ENCODE results near the gene DMXL1.

The DMXL1 gene, protein sequence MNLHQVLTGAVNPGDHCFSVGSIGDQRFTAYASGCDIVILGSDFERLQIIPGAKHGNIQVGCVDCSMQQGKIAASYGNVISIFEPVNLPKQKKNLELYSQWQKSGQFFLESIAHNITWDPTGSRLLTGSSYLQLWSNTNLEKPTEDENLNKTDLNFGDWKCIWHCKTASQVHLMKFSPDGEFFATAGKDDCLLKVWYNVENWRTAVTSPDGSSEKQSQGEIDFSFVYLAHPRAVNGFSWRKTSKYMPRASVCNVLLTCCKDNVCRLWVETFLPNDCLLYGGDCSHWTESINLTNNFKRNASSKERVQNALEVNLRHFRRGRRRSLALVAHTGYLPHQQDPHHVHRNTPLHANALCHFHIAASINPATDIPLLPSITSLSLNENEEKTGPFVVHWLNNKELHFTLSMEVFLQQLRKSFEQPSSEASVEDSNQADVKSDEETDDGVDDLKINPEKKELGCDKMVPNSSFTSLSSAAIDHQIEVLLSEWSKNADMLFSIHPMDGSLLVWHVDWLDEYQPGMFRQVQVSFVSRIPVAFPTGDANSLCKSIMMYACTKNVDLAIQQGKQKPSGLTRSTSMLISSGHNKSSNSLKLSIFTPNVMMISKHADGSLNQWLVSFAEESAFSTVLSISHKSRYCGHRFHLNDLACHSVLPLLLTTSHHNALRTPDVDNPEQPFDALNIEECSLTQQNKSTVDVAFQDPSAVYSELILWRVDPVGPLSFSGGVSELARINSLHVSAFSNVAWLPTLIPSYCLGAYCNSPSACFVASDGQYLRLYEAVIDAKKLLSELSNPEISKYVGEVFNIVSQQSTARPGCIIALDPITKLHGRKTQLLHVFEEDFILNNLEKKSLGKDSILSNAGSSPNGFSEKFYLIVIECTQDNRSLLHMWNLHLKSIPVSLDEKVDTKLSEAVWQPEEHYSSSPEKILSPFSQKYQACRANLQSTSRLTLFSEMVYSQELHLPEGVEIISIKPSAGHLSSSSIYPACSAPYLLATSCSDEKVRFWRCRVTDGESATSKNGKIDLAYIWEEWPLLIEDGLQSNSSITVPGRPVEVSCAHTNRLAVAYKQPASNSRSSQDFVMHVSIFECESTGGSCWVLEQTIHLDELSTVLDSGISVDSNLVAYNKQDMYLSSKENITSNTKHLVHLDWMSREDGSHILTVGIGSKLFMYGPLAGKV (N-terminal part only)

DNA sequence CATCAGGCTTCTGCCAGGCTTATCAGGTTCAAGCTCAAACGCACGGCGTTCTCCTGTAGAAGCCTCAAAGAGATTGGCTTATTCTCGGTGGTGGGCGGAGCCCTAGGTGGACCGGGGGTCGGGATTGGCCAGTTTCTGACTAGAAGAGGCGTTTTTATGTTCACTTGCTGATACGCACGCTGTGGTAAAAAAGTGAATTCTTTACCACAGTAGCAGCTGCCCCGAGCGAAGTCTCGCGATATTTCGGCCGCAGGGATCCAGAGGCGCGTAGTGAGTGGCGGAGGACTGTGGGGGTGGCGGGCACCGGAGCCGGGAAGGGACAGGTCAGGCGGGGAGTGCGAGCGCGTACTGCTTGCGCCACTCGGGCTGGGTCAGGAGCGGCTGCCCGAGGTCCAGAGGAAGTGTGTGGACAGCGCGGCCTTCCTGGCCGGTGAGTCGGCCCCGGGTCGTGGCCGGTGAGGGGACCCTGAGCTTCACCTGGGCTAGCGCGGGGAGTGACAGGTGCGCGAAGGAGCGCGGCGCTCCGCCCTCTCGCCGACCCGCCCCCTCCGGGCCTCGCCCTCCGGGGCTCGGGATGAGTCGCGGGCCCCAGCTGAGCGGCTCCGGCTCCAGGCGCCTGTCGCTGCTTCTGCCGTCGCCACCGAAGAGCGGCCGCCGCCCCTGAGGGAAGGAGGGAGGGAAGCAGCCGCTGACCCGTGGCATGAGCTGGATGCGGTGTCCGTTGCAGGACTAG is at the start of gene DMXL1:
Gene DMXL1 (plus strand): TSS at position 260 of the 733 bp plus-strand sequence. CDS start 483 bp downstream, outside the sequence.
- peak; percentile 80 to 99 (median 96) for DNase-seq

DNA sequence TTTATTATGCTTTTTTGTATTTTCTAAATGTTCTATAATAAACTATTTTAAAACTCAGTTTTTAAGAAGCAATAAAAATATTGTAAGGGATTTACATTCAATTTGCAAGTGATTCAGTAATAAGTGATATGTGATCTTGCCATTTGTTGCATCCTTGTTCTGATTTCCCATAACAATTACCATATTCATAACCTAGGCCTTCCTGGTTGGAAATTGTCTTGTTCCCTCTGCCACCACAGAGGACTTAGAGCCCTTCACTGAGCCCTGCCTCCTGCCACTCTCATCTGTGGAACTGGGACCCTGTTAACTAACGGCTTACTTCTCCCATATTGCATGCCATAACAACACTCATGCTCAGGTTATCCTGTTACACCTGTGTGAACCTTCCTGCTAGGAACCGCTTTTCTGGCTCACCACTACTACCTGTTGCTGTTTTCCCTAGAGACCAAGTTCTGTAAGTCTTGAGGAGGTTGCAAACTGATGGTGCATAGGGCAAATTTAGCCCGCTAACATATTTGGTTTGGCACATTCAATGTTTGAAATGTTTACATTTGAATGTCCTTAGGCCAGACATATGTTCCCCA is 49.6 kb upstream of the DMXL1 start:
- DNase-seq: no peak

DNA sequence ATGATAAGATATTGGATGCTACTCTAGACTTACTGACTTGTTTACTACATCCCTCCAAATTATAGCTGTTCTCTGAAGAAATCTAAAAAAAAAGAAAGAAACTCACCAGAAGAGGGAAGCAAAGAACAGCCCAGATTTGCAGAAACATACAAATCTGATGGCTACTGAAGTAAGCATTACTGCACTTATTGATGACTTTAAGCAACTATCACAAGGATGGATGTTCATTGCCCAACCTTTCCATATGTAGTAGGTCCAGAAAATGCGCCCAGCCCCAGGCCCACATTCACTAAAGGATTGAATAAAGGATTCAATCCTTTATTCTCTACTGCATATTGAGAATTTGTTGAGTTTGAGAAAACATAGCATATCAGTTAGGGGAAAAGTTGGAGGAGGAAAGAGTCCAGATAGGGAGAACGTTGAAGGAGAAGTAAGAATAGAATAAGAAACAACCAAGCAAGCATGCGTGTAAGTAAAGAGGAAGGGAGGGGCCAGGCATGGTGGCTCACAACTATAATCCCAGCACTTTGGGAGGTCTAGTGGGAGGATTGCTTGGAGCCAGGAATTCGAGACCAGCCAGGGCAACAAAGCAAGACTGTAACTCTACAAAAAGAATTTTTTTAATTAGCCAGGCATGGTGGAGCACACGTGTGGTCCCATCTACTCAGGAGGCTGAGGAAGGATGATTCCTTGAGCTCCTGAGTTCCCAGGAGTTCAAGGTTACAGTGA is 48.7 kb upstream of the DMXL1 start:
- DNase-seq: peak in 1 of 14 donors; percentile 9

DNA sequence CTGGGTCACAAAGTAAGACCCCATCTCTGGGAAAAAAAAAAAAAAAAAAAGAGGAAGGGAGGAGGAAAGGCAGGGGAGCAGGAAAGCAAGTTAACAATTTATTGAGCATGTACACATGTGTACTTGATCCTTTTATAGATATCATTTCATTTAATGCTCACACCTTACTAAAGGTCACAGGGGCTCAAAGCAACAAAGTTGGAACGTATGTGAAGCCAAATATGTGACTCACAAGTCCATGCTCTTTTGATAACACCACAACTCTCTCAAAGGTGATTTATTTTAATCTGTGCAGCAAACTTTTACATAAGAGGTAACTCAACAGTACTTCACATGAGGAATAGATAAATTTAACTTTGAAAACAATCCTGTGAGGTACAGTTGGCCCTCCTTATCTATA is 48.1 kb upstream of the DMXL1 start:
- no peak for DNase-seq

DNA sequence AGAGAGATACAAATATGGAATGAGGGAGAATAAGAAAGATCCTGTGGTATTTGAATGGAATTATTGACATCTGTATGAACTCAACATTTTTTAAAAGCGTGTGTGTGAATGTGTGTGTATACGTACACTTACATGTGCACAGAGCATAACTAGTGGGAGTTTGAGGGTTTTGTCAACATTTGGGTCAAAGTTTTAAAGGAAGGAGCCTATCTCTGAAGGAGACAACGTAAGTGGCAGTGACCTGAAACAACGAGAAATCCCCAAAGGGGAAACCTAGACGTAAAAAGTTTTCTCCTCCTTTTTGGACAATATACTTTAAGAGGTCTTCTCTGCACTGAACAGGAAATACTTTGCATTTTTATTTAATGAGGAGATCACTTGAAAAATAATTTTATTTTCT is 42.3 kb upstream of the DMXL1 start:
- no peak for DNase-seq

DNA sequence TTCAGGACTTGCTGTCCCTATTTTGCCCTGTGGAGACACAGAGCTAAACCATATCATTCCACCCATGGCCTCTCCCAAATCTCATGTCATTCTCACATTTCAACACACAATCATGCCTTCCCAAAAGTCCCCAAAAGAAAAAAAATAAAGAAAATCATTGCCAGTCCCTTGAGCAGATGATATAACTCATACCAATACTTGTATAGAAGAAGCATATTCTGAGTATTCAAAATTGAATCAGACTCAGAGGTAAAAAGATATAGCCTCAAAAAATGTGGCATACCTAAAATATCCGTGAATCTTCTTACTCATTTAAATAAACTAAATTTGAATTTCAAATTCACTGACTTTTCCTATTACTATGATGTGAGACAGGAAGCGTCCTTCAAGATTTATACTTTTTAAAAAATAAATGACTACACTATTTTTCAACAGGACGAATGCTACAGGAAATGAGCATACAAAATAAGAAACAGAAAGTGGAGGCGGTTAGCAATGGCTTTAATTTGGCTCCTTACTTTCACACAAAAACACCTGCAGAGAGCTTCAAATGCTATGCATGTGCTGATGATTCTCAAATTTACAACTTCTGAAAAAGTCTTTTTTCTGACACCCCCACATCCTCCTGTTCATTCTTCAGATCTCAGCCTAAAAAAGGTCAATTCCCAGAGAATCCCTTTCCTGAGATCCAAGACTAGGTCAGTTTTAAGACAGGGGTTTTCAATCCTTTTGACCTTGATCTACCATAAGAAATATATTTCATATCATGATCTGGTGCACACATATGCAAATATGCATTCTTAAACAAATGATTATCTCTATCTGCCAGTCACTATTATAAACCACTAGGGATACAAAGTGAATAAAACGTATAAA is 39.6 kb upstream of the DMXL1 start:
- DNase-seq: no peak

DNA sequence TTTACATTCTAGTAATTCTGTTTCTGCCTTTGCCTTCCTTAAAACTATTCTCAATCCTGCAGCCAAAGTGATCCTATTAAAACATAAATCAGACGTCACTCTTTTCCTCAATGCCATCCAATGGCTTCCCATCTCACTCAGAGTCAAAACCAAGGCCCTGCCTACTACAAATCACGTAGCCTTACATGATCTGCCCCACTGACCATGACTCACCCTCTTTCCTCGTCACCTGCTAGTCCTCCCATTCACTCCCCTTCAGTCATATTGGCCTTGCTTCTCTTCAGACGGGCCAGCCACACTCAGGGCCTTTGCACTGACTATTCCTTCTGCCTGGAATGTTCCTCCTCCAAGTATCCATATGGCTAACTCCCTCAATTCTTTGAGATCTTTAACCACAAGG is 39.0 kb upstream of the DMXL1 start:
- DNase-seq: no peak

DNA sequence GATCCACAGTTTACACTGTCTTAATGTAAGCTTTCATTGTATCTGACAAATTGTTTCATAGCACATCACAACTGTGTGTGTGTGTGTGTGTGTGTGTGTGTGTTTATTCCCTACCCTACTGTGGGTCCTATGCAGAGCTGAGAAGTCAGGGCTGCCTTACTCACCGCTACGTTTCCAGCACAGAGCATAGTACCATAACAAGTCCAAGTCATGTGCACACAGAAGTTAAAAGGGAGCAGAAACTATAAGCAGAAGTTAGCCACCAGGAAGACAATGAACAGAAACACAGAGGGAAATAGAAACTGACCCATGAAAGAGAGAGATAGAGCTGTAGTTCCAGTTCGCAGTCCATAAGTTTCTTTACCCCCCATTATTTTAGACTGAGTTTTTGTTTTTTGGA is 38.2 kb upstream of the DMXL1 start:
- DNase-seq: no peak

DNA sequence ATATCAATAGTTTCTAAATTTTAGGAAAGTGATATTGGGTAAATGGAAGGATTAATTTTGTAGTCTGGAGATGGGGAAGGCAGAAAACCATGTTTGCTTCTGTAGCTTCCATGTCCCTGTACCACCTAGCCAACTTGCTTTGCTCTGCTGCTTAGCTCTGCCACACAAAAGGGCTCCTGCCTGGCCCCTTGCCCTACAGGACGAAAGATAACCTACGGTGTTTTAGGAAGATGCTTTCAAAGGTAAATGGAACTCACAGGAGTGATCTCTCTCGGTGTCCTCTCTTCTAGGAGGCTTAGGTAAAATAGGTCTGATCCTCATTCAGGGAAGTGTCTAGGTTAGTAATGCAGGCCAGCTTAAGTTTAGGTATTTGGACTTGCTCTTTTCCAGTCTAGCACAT is 37.8 kb upstream of the DMXL1 start:
- DNase-seq: no peak

DNA sequence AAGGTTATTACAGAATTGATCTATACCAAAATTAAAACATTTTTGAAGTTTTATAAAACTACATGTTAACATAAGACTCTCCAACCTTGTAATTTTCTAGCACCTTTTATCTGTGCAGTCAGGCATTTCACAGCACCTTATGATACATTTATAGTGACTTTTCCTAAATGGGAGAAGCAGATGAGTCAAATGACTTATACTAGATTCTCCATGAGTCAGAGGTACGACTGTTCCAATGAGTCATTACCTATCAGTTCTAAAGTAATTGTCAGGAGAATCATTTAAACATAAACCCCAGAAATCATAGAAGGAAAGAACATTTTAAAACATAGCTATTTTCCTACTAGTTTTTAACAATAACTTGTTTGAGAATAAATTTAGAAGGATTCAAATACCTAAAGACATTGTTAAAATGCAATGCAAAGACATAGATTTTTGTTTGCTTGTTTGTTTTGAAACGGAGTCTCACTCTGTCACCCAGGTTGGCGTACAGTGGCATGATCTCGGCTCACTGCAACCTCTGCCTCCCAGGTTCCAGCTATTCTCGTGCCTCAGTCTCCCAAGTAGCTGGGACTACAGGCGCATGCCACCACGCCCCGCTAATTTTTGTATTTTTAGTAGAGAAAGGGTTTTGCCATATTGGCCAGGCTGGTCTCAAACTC is 34.7 kb upstream of the DMXL1 start:
- no peak for DNase-seq

DNA sequence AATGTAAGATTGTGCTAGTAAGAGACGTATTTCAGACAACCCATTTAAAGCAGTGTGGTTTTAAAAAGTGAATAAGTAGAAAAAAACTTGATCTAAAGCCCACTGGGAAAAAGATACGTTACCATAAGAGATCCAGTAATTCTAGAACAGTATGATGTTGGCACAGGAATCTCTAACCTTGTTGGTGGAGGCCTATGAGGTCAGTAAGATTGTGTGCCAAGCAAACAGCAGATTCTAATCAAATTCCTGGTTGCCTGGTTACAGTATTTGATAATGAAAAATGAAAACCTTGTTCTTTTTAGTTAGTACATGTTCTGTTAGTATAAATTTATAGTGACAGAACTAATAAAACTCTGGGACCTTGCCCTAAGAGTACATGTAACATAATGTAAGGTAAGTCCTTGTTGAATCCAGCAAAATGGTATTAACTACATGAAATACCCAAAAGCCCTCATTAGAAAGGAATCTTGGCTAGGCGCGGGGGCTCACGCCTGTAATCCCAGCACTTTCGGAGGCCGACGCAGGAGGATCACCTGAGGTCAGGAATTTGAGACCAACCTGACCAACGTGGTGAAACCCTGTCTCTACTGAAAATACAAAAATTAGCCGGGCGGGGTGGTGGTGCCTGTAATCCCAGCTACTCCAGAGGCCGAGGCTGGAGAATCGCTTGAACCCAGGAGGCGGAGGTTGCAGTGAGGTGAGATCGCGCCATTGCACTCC is 33.2 kb upstream of the DMXL1 start:
- no peak for DNase-seq

DNA sequence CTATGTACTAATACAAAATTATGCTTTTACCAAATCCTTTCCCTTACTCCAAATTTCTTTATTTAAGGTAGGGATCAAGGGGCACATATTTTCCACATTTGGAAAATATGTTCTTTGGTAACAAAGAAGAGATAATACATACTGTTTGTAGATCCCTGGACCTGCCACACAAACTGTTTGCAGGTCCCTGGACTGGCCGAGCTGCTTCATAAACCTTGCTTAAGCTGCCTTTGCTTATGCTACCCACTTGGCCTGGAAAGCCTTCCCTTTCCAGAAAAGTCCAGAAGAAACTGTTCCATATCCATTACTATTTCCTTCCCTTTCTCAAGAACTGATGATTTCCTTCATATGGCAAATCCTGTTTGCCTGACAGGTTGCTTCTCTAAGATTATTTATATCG is 22.6 kb upstream of the DMXL1 start:
- DNase-seq: no peak

DNA sequence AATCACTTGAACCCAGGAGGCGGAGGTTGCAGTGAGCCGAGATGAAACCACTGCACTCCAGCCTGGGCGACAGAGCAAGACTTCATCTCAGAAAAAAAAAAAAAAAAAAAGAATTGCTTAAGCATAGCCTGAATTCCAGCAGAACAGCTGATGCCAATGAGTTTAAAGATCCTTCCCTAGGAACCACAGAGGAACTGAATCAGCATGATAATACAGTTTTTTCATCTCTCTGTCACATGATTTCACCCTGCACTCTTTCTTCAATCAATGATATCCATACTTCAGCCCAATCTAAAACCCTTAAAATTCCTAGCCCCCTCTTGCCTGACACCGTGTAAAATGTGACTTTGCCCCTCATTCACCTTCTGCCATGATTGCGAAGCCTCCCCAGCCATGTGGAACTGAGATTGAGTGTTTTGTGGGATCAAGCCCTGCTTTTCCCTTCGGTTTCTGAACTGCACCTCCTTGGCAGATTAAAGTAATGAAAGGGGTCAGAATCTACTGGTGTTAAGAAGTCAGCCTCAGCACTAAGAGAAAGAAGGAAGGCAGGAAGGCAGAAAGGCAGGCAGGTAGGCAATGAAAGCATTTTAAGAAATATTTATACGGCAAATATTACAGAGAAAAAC is 20.9 kb upstream of the DMXL1 start:
- no peak for DNase-seq

DNA sequence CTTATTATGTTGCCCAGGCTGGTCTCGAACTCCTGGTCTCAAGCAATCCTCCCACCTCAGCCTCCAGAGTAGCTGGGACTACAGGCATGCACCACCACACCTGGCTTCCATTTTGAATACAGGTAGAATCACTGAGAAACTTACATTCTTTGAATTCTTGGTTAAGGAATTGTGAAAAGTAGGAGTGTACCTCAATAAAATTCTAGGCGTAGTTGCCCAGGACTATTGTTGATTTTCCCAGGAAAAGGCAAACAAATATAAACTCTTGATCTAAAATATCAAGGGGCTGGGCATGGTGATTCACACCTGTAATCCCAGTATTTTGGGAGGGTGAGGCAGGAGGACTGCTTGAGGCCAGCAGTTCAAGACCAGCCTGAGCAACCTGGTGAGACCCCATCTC is 16.8 kb upstream of the DMXL1 start:
- DNase-seq: no peak

DNA sequence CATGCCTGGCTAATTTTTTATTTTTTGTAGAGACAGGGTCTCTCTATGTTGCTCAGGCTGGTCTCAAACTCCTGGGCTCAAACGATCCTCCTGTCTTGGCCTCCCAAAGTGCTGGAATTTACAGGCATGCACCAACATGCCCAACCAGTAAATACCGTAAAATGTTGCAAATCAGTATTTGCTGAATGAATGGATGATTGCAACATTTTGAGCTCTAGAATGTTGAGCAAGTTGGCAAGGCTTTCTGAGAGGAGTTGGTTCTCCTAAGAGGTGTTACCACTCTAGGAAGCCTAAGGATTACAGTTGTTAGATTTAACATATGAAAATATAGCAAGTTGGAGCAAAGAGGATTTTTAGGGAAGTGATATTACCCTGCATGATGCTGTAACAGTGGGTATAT is 15.6 kb upstream of the DMXL1 start:
- DNase-seq: no peak

DNA sequence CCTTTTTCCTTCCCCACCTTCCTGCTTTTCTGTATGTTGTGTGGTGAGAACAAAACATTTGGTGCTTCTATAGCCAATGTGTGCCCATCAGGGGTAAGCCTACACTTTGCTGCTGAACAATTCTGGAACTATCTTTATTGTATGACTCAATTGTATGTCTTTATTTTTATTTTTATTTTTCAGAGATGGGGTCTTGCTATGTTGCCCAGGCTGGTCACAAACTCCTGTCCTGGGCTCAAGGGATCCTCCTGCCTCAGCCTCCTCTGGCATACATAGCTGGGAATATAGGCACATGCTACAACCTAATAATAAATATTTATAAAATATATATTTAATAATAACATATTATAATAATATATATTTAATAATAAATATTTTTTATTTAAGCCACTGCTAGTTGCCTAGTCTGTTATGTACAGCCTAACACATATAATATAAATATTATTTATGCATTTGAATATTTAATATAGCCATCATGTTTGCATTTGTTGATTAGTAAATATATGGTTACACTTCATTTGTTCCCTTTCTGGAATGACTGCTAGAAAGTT is 11.8 kb upstream of the DMXL1 start:
- no peak for DNase-seq

DNA sequence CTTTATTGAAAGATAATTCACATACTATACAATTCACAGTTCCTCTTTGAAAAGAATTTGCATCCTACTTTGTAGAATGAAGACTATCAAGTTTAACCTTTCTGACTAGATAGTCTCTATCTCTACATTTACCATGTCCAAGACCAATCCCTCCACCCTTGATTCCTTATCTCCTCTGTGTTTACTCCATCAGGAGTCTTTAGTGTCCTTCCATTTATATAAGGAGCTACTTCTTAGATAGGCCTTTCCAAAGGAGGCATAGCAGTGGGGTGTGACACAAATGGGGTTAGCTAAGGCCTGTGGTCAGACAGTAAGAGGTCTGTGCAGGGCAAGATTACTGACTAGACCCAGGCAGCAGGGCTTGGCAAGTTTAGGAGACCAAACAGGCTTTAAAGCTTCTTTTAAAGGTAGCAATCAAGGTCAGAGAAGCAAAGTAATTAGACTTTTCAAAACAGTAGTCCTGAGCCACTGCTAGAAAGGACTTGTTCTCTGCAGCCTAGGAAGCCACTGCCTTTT is 11.1 kb upstream of the DMXL1 start:
- DNase-seq: no peak

Measured in C1 segment of cervical spinal cord (tissue), 14 donors.